Measurements from ENCODE around the gene ZNF277. TPM values are rescaled to one million over a fixed set of nuclear protein-coding genes. Genes with fewer than 3 reads are reported as not detected.

ZNF277 gene
- total and polyA plus RNA-seq, 2 donors (not counting 3 experiments of a cell fraction or from before 2014, with no cell fraction given), result 7.8 to 22.6 TPM

GRCh38 chr7:112272921-112273561 lies 66.5 kb downstream of the ZNF277 start:
- no peak overlapping the region for H2AFZ ChIP-seq (ENCODE audit: low read depth, low read length)
- DNase-seq (ENCODE audit: low read depth, low spot score) (no peak), FAIRE-seq (no peak)
- H3K27ac ChIP-seq (ENCODE audit: insufficient read depth, low read depth, low read length), result no peak overlapping the region
- no peaks in the 10 kb centered on the region for H3K4me1 ChIP-seq (ENCODE audit: control insufficient read depth, extremely low read depth, insufficient read depth, low read length)
- H3K27me3 ChIP-seq (ENCODE audit: control insufficient read depth in 2 of 2, insufficient read depth in 2 of 2, low read length in 2 of 2), result no peaks in the 10 kb centered on the region
- CTCF ChIA-PET, result no interaction called here
- H3K4me3 ChIP-seq (replicated peaks in 1 of 3; ENCODE audit: insufficient read depth in 1 of 3, low read depth in 1 of 3, low read length in 3 of 3), result no peak overlapping the region
- H3K36me3 ChIP-seq (ENCODE audit: control insufficient read depth in 2 of 2, extremely low read depth in 1 of 2, insufficient read depth in 2 of 2, low read length in 2 of 2), result no peaks in the 10 kb centered on the region
- no TSS peak for BruUV-seq (replicated peaks)
- no peaks in the 10 kb centered on the region for H3K79me2 ChIP-seq (ENCODE audit: control insufficient read depth, insufficient read depth, low read length)
- no peaks in the 10 kb centered on the region for H3K9me1 ChIP-seq (replicated peaks; ENCODE audit: control insufficient read depth, extremely low read depth, insufficient read depth, low read length)
- no peaks in the 10 kb centered on the region for H4K20me1 ChIP-seq (replicated peaks; ENCODE audit: control insufficient read depth, extremely low read depth, insufficient read depth, low read length)
- dilution Hi-C loops (cut with MboI; ENCODE audit: extremely low pct_ligation_motif_present, low sequenced_read_pairs), result no loop called here
- TF ChIP-seq GATA2 (IDR thresholded peaks at IDR 0.05; ENCODE audit: insufficient read depth, insufficient read length, low read depth, low read length) (no peak), CTCF (IDR thresholded peaks at IDR 0.05; ENCODE audit: extremely low read depth in 1 of 2, insufficient read depth in 1 of 2, low read depth in 1 of 2, low read length in 2 of 2) (no peak), MYC (IDR thresholded peaks at IDR 0.05; ENCODE audit: low read depth, low read length) (no peak), MAX (IDR thresholded peaks at IDR 0.05; ENCODE audit: insufficient read depth, insufficient read length) (no peak), FOS (IDR thresholded peaks at IDR 0.05; ENCODE audit: borderline replicate concordance, insufficient read depth, low read length) (no peak), JUN (IDR thresholded peaks at IDR 0.05; ENCODE audit: borderline replicate concordance, insufficient read depth, insufficient read length, low read depth) (no peak), POLR2AphosphoS5 (IDR thresholded peaks at IDR 0.05; ENCODE audit: insufficient read depth, low read depth, low read length) (no peak)
- POLR2A ChIA-PET, result no interaction called here
- H3K4me2 ChIP-seq (ENCODE audit: insufficient read depth, low read length), result no peak overlapping the region
- H3K9me3 ChIP-seq (replicated peaks; ENCODE audit: control insufficient read depth, insufficient read depth, low read length), result no peaks in the 10 kb centered on the region
- intact Hi-C loops (cut with micrococcal nuclease), result no loop called here
- no peak overlapping the region for H3K9ac ChIP-seq (replicated peaks; ENCODE audit: extremely low read depth, insufficient read depth, low read length)

All from endothelial cell of umbilical vein (primary cell).